HG03575 (cell line): ENCODE data around the gene AKAP6.

Source experiments
- ATAC-seq: cut with Tn5 transposase; IDR thresholded peaks from one replicate; pipeline ENCODE4 v1.9.1; 2021; ENCODE audit not compliant: unreplicated experiment, insufficient number of reproducible peaks, low FRiP score; ENCODE audit errors: extremely low read depth

Gene AKAP6

GRCh38 chr14:32426586-32427388 lies 97.7 kb downstream of the AKAP6 start:
- no peak for ATAC-seq

GRCh38 chr14:32427726-32428528 lies 98.8 kb downstream of the AKAP6 start:
- ATAC-seq, result no peak

GRCh38 chr14:32428875-32429274 lies 99.8 kb downstream of the AKAP6 start:
- no peak for ATAC-seq

GRCh38 chr14:32430326-32430725 lies 101.2 kb downstream of the AKAP6 start:
- ATAC-seq, result no peak

- no peak for ATAC-seq
Observed at GRCh38 chr14:32432813-32433538, 103.9 kb downstream of the AKAP6 start.

GRCh38 chr14:32434180-32434579 lies 105.1 kb downstream of the AKAP6 start:
- ATAC-seq, result no peak

GRCh38 chr14:32434880-32435279 lies 105.8 kb downstream of the AKAP6 start:
- ATAC-seq, result no peak

GRCh38 chr14:32435411-32435810 lies 106.3 kb downstream of the AKAP6 start:
- ATAC-seq, result no peak

GRCh38 chr14:32436993-32437392 lies 107.9 kb downstream of the AKAP6 start:
- no peak for ATAC-seq

GRCh38 chr14:32438517-32438916 lies 109.4 kb downstream of the AKAP6 start:
- no peak for ATAC-seq

- no peak for ATAC-seq
Observed at GRCh38 chr14:32443890-32444661, 115.0 kb downstream of the AKAP6 start.

GRCh38 chr14:32447371-32447770 lies 118.3 kb downstream of the AKAP6 start:
- no peak for ATAC-seq

- ATAC-seq, result no peak
Observed at GRCh38 chr14:32449648-32450047, 120.5 kb downstream of the AKAP6 start.

GRCh38 chr14:32450919-32451675 lies 122.0 kb downstream of the AKAP6 start:
- ATAC-seq, result no peak

- ATAC-seq, result no peak
Observed at GRCh38 chr14:32453857-32454810, 125.0 kb downstream of the AKAP6 start.

- no peak for ATAC-seq
Observed at GRCh38 chr14:32457213-32457920, 128.3 kb downstream of the AKAP6 start.

- ATAC-seq, result no peak
Observed at GRCh38 chr14:32458720-32459119, 129.6 kb downstream of the AKAP6 start.
